Left colon (tissue), 2 donors: ENCODE results near the gene PPAT. TPM values are rescaled to one million over a fixed set of nuclear protein-coding genes. Genes with fewer than 3 reads are reported as not detected.

Experiments
- ATAC-seq: fragments of 200-7000 bp; cut with Tn5 transposase; one replicate; pipeline ENCODE4 v1.9.1; 2020; ENCODE audit warnings: mild to moderate bottlenecking, moderate library complexity
- DNase-seq, 2 donors: peaks; one replicate each; pipeline ENCODE4 v3.0.0-alpha.2; 2020
- intact Hi-C, 2 donors: fragments of 100-400 bp; cut with DNase I in 1 of 2; cut with micrococcal nuclease in 1 of 2; formaldehyde crosslinking; loops; one replicate each; pipeline versions ENCODE4 v1.11.2 to v1.14.0; 2022; cut with DNase I, micrococcal nuclease
- total RNA-seq, 2 donors: library from RNA; stranded (reverse); fragmentation: NEBNext Ultra II Directional; extraction: Animal tissue kit (Norgen Biotek cat#: 25700); gene quantifications; one replicate each; pipeline ENCODE4 v1.2.1, GENCODE V29; 2021
- donor health status: DM: no; HTN: no; CAD: no.
- donor health status: DM: yes; HTN: yes; CAD: no.

PPAT gene
- total RNA-seq, 2 donors from 2014 or later = 5.9 to 6.6 TPM

- no peak for DNase-seq
- intact Hi-C loops = no loop called here
- ATAC-seq = no peak
These were observed 9.3 kb upstream of the PPAT start for GRCh38 chr4:56444719-56445118.

GRCh38 chr4:56440983-56441382 lies 5.6 kb upstream of the PPAT start:
- intact Hi-C loops = no loop called here
- no peak for ATAC-seq
- no peak for DNase-seq

- intact Hi-C loops = no loop called here
- ATAC-seq (no peak), DNase-seq (no peak)
These were observed 3.4 kb upstream of the PPAT start for GRCh38 chr4:56438766-56439165.

GRCh38 chr4:56434599-56435139 lies 746 bp downstream of the PPAT start:
- intact Hi-C loops = no loop called here
- DNase-seq (peak; percentile 71 to 77), ATAC-seq (peak; percentile 41)

GRCh38 chr4:56433280-56433679 lies 2.1 kb downstream of the PPAT start:
- ATAC-seq = no peak
- intact Hi-C loops = no loop called here
- no peak for DNase-seq

GRCh38 chr4:56430203-56430602 lies 5.2 kb downstream of the PPAT start:
- no peak for ATAC-seq
- no peak for DNase-seq

GRCh38 chr4:56427179-56427578 lies 8.2 kb downstream of the PPAT start:
- DNase-seq (no peak), ATAC-seq (no peak)
- intact Hi-C loops = loop anchor here in 1 of 2 donors (10.0 kb wide), 1 partner anchor 118 kb away; no protein-coding TSS in a partner anchor

More at GRCh38 chr4:56430203-56430602, 5.2 kb downstream of the PPAT start:
- intact Hi-C loops = no loop called here

GRCh38 chr4:56426273-56426672 lies 9.1 kb downstream of the PPAT start:
- ATAC-seq (no peak), DNase-seq (no peak)
- intact Hi-C loops = loop anchor here in 1 of 2 donors (10.0 kb wide), 1 partner anchor 119 kb away; no protein-coding TSS in a partner anchor

- intact Hi-C loops = loop anchor here in 1 of 2 donors (10.0 kb wide), 1 partner anchor 119 kb away; no protein-coding TSS in a partner anchor
- ATAC-seq (no peak), DNase-seq (no peak)
These were observed 9.9 kb downstream of the PPAT start for GRCh38 chr4:56425518-56425917.

- no peak for ATAC-seq
- peak in 1 of 2 donors; percentile 42 for DNase-seq
- intact Hi-C loops = loop anchor here in 1 of 2 donors (10.0 kb wide), 1 partner anchor 120 kb away; no protein-coding TSS in a partner anchor
These were observed 10.5 kb downstream of the PPAT start for GRCh38 chr4:56424697-56425514.

GRCh38 chr4:56424176-56424575 lies 11.2 kb downstream of the PPAT start:
- intact Hi-C loops = loop anchor here in 1 of 2 donors (10.0 kb wide), 1 partner anchor 121 kb away; no protein-coding TSS in a partner anchor
- DNase-seq (no peak), ATAC-seq (no peak)

- ATAC-seq (no peak), DNase-seq (no peak)
- intact Hi-C loops = no loop called here
These were observed 18.0 kb downstream of the PPAT start for GRCh38 chr4:56417396-56417795.

GRCh38 chr4:56416349-56416748 lies 19.1 kb downstream of the PPAT start:
- no peak for ATAC-seq
- DNase-seq = no peak
- intact Hi-C loops = no loop called here

GRCh38 chr4:56414135-56414670 lies 21.2 kb downstream of the PPAT start:
- intact Hi-C loops = no loop called here
- no peak for DNase-seq
- ATAC-seq = peak; percentile 54

- intact Hi-C loops = no loop called here
- DNase-seq (no peak), ATAC-seq (peak; percentile 97)
These were observed 25.0 kb downstream of the PPAT start for GRCh38 chr4:56410247-56411062.

- intact Hi-C loops = no loop called here
- DNase-seq (no peak), ATAC-seq (no peak)
These were observed 25.8 kb downstream of the PPAT start for GRCh38 chr4:56409511-56410090.

GRCh38 chr4:56408978-56409377 lies 26.4 kb downstream of the PPAT start:
- DNase-seq (no peak), ATAC-seq (no peak)
- intact Hi-C loops = no loop called here

- ATAC-seq = no peak
- DNase-seq = no peak
- intact Hi-C loops = no loop called here
These were observed 29.3 kb downstream of the PPAT start for GRCh38 chr4:56406151-56406550.

GRCh38 chr4:56405016-56405415 lies 30.4 kb downstream of the PPAT start:
- ATAC-seq (no peak), DNase-seq (no peak)
- intact Hi-C loops = no loop called here
